ENCODE measurements around the gene DAB2IP.
A peak's percentile ranks its signal among the peaks of the same experiment; 100 is the strongest.

Gene DAB2IP

DNA sequence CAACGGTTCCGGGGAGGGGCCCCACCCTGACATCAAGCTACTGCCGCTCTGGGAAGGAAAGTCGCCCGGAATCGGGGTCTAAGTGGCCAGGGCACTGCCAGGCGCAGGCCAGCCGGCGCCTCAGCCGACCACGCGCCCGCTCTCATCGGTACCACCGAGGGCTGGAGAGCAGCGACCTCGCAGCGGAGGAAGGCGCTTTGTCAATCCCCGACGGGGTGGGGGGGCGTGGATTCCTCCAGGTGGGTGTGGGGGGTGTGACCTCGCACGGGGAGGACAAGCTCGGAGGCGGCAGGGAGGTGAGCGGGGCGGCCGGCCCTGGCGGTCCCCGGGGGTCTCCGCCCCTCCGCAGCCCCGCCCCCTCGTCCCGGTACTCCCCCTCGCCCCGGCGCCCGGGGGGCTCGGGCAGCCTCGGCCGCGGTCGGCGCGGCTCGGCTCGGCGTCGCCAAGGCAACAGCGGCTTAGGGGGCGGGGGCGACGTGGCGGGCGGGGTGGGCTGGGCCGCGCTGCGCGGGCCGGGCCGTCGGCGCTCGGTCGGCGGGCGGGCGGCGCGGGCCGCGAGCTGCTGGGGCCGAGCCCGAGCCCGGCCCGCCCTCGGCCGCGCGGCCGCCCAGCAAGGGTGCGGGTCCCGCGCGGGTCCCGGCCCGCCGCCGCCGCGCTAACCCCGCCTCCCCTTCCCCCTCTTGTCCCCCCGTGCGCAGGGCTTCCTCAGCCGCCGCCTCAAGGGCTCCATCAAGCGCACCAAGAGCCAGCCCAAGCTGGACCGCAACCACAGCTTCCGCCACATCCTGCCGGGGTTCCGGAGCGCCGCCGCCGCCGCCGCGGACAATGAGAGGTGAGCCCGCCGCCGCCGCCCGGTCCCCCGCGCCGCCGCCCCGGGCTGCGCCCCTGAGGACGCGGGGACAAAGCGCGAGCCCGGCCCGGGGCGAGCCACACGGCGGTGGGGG is 47.5 kb downstream of the DAB2IP start:
- Histone ChIP-seq H3K18ac (ENCODE audit: low read length) (peak overlapping the region; percentile 92), H2BK15ac (ENCODE audit: low read length) (no peak overlapping the region), H2AK5ac (ENCODE audit: low read depth, low read length) (peak overlapping the region; percentile 91), H3K9ac (ENCODE audit: low read depth, low read length, poor library complexity) (peak overlapping the region; percentile 96), H2BK120ac (ENCODE audit: low read depth, low read length) (peak overlapping the region; percentile 22), H3K4me3 (ENCODE audit: low read length in 2 of 2) (peak overlapping the region; percentile 63 to 86), H3K23ac (ENCODE audit: low read depth, low read length, poor library complexity) (no peak overlapping the region), H3K27me3 (ENCODE audit: control insufficient read depth in 3 of 3, insufficient read depth in 3 of 3, low read depth in 1 of 3, low read length in 3 of 3) (no peaks in the 10 kb centered on the region), H3K14ac (ENCODE audit: low read length) (peak overlapping the region; percentile 67), H3K4ac (ENCODE audit: low read length) (no peak overlapping the region), H3K27ac (replicated peaks; ENCODE audit: low read length) (no peak overlapping the region), H4K8ac (ENCODE audit: low read depth, low read length) (no peak overlapping the region), H3K9me3 (replicated peaks in 1 of 2; ENCODE audit: control insufficient read depth in 2 of 2, insufficient read depth in 1 of 2, low read depth in 1 of 2, low read length in 2 of 2) (no peaks in the 10 kb centered on the region), H3K79me1 (ENCODE audit: low read depth, low read length) (peaks cover 24% of the 10 kb centered on the region), H3K4me2 (ENCODE audit: insufficient read depth, low read length, poor library complexity, severe bottlenecking) (peak overlapping the region; percentile 99), H2AFZ (ENCODE audit: low read length) (peak overlapping the region; percentile 94), H2BK5ac (ENCODE audit: low read length) (peak overlapping the region; percentile 85), H4K91ac (ENCODE audit: low read depth, low read length, poor library complexity) (no peak overlapping the region), H3K4me1 (ENCODE audit: control insufficient read depth in 2 of 2, insufficient read depth in 1 of 2, low read depth in 1 of 2, low read length in 2 of 2) (peaks cover 13 to 18% of the 10 kb centered on the region in 2 donors), H2BK12ac (ENCODE audit: low read length) (no peak overlapping the region), H3K36me3 (replicated peaks in 1 of 2; ENCODE audit: control insufficient read depth in 2 of 2, insufficient read depth in 2 of 2, low read length in 2 of 2) (peaks cover 1 to 9% of the 10 kb centered on the region in 2 donors)
- WGBS, 2 donors (ENCODE audit: extremely low coverage in 2 of 2, insufficient read length in 2 of 2, insufficient replicate concordance in 1 of 2), result no CpG with 5 or more reads among the region's 130 CpGs
- peak; percentile 83 for DNase-seq (ENCODE audit: low spot score)

DNA sequence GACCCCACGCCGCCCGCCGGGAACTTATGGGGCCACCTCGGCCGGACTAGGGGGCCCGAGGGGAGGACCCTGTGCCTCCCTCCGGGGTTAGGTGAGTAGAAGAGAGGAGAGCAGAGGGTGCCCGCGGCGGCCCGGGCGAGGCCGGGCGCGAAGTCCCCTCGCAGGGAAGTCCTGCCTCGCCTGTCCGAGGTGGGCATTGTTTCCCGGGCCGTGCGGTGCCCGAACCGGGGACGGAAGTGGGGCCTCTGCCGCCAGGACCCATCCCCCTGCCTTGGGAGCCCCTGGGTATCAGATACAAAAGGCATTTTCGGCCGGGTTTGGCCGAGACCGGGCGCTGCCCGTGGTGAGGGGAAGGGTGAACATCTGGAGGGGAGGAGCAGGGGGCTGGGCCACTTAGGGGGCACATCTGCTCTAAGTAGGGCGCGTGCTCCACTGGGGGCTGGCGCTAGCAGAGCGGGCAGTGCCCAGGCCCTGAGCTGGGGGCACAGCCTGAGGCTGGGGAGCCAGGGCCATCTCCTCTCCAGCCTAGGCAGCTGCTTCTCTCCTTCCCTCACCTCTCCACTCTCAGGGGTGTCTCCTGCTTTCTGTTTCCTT is 48.2 kb downstream of the DAB2IP start:
- H2BK12ac ChIP-seq (ENCODE audit: low read length), result no peak overlapping the region
- DNase-seq (ENCODE audit: low spot score), result peak; percentile 20
- peaks cover 13 to 18% of the 10 kb centered on the region in 2 donors for H3K4me1 ChIP-seq (ENCODE audit: control insufficient read depth in 2 of 2, insufficient read depth in 1 of 2, low read depth in 1 of 2, low read length in 2 of 2)
- H3K14ac ChIP-seq (ENCODE audit: low read length), result peak overlapping the region; percentile 91
- no peak overlapping the region for H4K8ac ChIP-seq (ENCODE audit: low read depth, low read length)
- H2BK120ac ChIP-seq (ENCODE audit: low read depth, low read length), result peak overlapping the region; percentile 22
- no peak overlapping the region for H4K91ac ChIP-seq (ENCODE audit: low read depth, low read length, poor library complexity)
- peak overlapping the region; percentile 92 for H3K18ac ChIP-seq (ENCODE audit: low read length)
- H2BK5ac ChIP-seq (ENCODE audit: low read length), result peak overlapping the region; percentile 85
- peak overlapping the region; percentile 94 for H2AFZ ChIP-seq (ENCODE audit: low read length)
- no CpG with 5 or more reads among the region's 36 CpGs for WGBS, 2 donors (ENCODE audit: extremely low coverage in 2 of 2, insufficient read length in 2 of 2, insufficient replicate concordance in 1 of 2)
- peak overlapping the region; percentile 96 for H3K9ac ChIP-seq (ENCODE audit: low read depth, low read length, poor library complexity)
- H2AK5ac ChIP-seq (ENCODE audit: low read depth, low read length), result peak overlapping the region; percentile 67
- peak overlapping the region; percentile 60 for H3K23ac ChIP-seq (ENCODE audit: low read depth, low read length, poor library complexity)
- H3K4ac ChIP-seq (ENCODE audit: low read length), result no peak overlapping the region
- H3K9me3 ChIP-seq (replicated peaks in 1 of 2; ENCODE audit: control insufficient read depth in 2 of 2, insufficient read depth in 1 of 2, low read depth in 1 of 2, low read length in 2 of 2), result no peaks in the 10 kb centered on the region
- H3K79me1 ChIP-seq (ENCODE audit: low read depth, low read length), result peaks cover 22% of the 10 kb centered on the region
- H3K36me3 ChIP-seq (replicated peaks in 1 of 2; ENCODE audit: control insufficient read depth in 2 of 2, insufficient read depth in 2 of 2, low read length in 2 of 2), result peaks cover 1 to 9% of the 10 kb centered on the region in 2 donors
- H3K27me3 ChIP-seq (ENCODE audit: control insufficient read depth in 3 of 3, insufficient read depth in 3 of 3, low read depth in 1 of 3, low read length in 3 of 3), result no peaks in the 10 kb centered on the region
- no peak overlapping the region for H3K27ac ChIP-seq (replicated peaks; ENCODE audit: low read length)
- H2BK15ac ChIP-seq (ENCODE audit: low read length), result peak overlapping the region; percentile 39
- peak overlapping the region; percentile 95 for H3K4me2 ChIP-seq (ENCODE audit: insufficient read depth, low read length, poor library complexity, severe bottlenecking)
- H3K4me3 ChIP-seq (ENCODE audit: low read length in 2 of 2), result peak overlapping the region; percentile 63 to 86

- Histone ChIP-seq H3K79me1 (ENCODE audit: low read depth, low read length) (peaks cover 21% of the 10 kb centered on the region), H3K4me1 (ENCODE audit: control insufficient read depth in 2 of 2, insufficient read depth in 1 of 2, low read depth in 1 of 2, low read length in 2 of 2) (peaks cover 13 to 18% of the 10 kb centered on the region in 2 donors), H3K27ac (replicated peaks; ENCODE audit: low read length) (no peak overlapping the region), H3K4ac (ENCODE audit: low read length) (no peak overlapping the region), H2BK5ac (ENCODE audit: low read length) (peak overlapping the region; percentile 85), H3K14ac (ENCODE audit: low read length) (peak overlapping the region; percentile 4), H3K9me3 (replicated peaks in 1 of 2; ENCODE audit: control insufficient read depth in 2 of 2, insufficient read depth in 1 of 2, low read depth in 1 of 2, low read length in 2 of 2) (no peaks in the 10 kb centered on the region), H4K91ac (ENCODE audit: low read depth, low read length, poor library complexity) (no peak overlapping the region), H3K23ac (ENCODE audit: low read depth, low read length, poor library complexity) (peak overlapping the region; percentile 60), H2BK12ac (ENCODE audit: low read length) (no peak overlapping the region), H2AFZ (ENCODE audit: low read length) (peak overlapping the region; percentile 94), H2BK15ac (ENCODE audit: low read length) (no peak overlapping the region), H3K4me2 (ENCODE audit: insufficient read depth, low read length, poor library complexity, severe bottlenecking) (peak overlapping the region; percentile 95), H2BK120ac (ENCODE audit: low read depth, low read length) (peak overlapping the region; percentile 22), H4K8ac (ENCODE audit: low read depth, low read length) (no peak overlapping the region), H2AK5ac (ENCODE audit: low read depth, low read length) (peak overlapping the region; percentile 20), H3K27me3 (ENCODE audit: control insufficient read depth in 3 of 3, insufficient read depth in 3 of 3, low read depth in 1 of 3, low read length in 3 of 3) (no peaks in the 10 kb centered on the region), H3K36me3 (replicated peaks in 1 of 2; ENCODE audit: control insufficient read depth in 2 of 2, insufficient read depth in 2 of 2, low read length in 2 of 2) (peaks cover 1 to 9% of the 10 kb centered on the region in 2 donors), H3K9ac (ENCODE audit: low read depth, low read length, poor library complexity) (peak overlapping the region; percentile 96), H3K18ac (ENCODE audit: low read length) (peak overlapping the region; percentile 92), H3K4me3 (ENCODE audit: low read length in 2 of 2) (peak overlapping the region; percentile 63 to 86)
- no CpG with 5 or more reads among the region's 21 CpGs for WGBS, 2 donors (ENCODE audit: extremely low coverage in 2 of 2, insufficient read length in 2 of 2, insufficient replicate concordance in 1 of 2)
- DNase-seq (ENCODE audit: low spot score), result peak; percentile 12
Observed at GRCh38 chr9:121700165-121700831, 48.9 kb downstream of the DAB2IP start.
